ENCODE results near the gene CMSS1. TPM values are rescaled to one million over a fixed set of nuclear protein-coding genes. Genes with fewer than 3 reads are reported as not detected.

CMSS1 gene
- total and polyA plus RNA-seq, 3 donors from 2014 or later: 24.6 to 47.9 (median 24.9) TPM

DNA sequence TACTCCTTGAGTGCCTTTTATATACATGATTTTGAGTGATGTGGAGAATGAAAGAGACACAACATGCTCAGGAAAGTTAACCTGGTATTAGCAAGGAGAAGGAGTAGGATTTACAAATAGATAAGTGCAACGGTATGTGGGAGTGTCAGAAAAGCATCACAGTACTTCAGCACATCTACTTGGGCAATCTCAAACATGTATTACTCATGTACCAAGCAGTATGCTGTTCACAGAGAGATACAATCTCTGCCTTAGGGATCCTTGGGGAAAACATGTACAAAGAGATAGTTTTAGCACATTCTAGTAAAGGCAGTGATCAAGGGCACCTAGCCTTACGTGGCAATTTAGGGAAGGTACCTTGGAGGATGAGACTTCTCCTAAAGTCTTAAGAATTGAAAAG lies 150.1 kb downstream of the CMSS1 start:
- Histone ChIP-seq H3K27me3 (no peaks in the 10 kb centered on the region), H3K27ac (no peak overlapping the region), H3K36me3 (ENCODE audit: low read depth, missing control alignments) (no peaks in the 10 kb centered on the region), H3K9me3 (no peaks in the 10 kb centered on the region), H3K4me3 (no peak overlapping the region), H3K4me1 (peaks cover 7% of the 10 kb centered on the region)
- TF ChIP-seq, protein P1, sequence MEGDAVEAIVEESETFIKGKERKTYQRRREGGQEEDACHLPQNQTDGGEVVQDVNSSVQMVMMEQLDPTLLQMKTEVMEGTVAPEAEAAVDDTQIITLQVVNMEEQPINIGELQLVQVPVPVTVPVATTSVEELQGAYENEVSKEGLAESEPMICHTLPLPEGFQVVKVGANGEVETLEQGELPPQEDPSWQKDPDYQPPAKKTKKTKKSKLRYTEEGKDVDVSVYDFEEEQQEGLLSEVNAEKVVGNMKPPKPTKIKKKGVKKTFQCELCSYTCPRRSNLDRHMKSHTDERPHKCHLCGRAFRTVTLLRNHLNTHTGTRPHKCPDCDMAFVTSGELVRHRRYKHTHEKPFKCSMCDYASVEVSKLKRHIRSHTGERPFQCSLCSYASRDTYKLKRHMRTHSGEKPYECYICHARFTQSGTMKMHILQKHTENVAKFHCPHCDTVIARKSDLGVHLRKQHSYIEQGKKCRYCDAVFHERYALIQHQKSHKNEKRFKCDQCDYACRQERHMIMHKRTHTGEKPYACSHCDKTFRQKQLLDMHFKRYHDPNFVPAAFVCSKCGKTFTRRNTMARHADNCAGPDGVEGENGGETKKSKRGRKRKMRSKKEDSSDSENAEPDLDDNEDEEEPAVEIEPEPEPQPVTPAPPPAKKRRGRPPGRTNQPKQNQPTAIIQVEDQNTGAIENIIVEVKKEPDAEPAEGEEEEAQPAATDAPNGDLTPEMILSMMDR (IDR thresholded peaks at IDR 0.05): no peak
- no peak for TF ChIP-seq POLR2A (IDR thresholded peaks at IDR 0.05)
- WGBS, 2 donors: 94 to 96% methylated on average over 2 of the region's 2 CpGs
- intact Hi-C loops (cut with DNase I; ENCODE audit: low total_unique reads): no loop called here
- DNase-seq: no peak

DNA sequence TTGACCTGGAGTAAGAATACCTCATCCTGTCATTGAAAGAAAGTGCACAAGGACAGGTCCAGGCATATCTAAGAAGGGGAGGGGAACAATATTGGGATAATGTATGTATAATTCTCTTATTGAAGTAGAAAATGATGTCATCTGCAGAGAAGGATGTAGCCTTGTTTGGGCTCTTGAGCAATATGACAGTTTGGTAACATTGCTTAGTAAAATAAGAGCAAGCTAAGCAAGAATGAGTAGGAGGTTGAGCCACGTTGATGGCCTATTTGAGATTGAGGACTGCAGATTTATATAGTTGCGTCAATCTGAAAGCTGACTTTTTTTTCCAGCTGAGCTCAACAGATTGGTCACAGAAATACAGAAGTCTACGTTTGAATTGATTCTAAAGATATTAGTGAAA lies 151.5 kb downstream of the CMSS1 start:
- Histone ChIP-seq H3K36me3 (ENCODE audit: low read depth, missing control alignments) (no peaks in the 10 kb centered on the region), H3K4me3 (no peak overlapping the region), H3K27ac (no peak overlapping the region), H3K27me3 (no peaks in the 10 kb centered on the region), H3K4me1 (peaks cover 7% of the 10 kb centered on the region), H3K9me3 (no peaks in the 10 kb centered on the region)
- DNase-seq: no peak
- WGBS, 2 donors: 73 to 82% methylated on average over 3 of the region's 3 CpGs
- intact Hi-C loops (cut with DNase I; ENCODE audit: low total_unique reads): no loop called here
- TF ChIP-seq, protein P1 (IDR thresholded peaks at IDR 0.05): no peak
- no peak for TF ChIP-seq POLR2A (IDR thresholded peaks at IDR 0.05)

- H3K27ac ChIP-seq: no peak overlapping the region
- H3K9me3 ChIP-seq: no peaks in the 10 kb centered on the region
- no peak for DNase-seq
- H3K4me1 ChIP-seq: peaks cover 4% of the 10 kb centered on the region
- 95 to 100% methylated on average over 1 of the region's 1 CpG for WGBS, 2 donors
- no peaks in the 10 kb centered on the region for H3K36me3 ChIP-seq (ENCODE audit: low read depth, missing control alignments)
- no peaks in the 10 kb centered on the region for H3K27me3 ChIP-seq
- H3K4me3 ChIP-seq: no peak overlapping the region
- TF ChIP-seq POLR2A (IDR thresholded peaks at IDR 0.05): no peak
- TF ChIP-seq, protein P1 (IDR thresholded peaks at IDR 0.05): no peak
- intact Hi-C loops (cut with DNase I; ENCODE audit: low total_unique reads): no loop called here
Measured at GRCh38 chr3:99970198-99970597, 152.5 kb downstream of the CMSS1 start.

DNA sequence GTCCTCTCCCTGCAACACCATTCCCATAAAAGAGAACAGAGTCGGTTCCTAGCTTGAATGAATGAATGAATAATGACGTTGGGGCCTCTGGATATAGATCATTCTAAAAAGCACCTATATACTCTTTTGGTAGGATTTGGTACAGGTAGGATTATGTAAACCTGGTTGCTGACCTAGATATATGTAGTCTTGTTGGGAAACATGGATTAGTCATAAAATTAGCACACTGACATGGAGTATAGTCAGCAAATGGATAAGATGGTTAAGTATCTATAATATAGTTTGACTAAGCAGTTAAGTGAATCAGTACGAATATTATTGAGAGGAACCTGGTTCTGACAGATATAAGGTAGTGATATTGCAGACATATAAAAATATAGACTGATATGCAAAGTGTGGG lies 154.1 kb downstream of the CMSS1 start:
- Histone ChIP-seq H3K9me3 (no peaks in the 10 kb centered on the region), H3K27me3 (no peaks in the 10 kb centered on the region), H3K36me3 (ENCODE audit: low read depth, missing control alignments) (no peaks in the 10 kb centered on the region), H3K27ac (no peak overlapping the region), H3K4me1 (no peaks in the 10 kb centered on the region), H3K4me3 (no peak overlapping the region)
- intact Hi-C loops (cut with DNase I; ENCODE audit: low total_unique reads): no loop called here
- TF ChIP-seq, protein P1 (IDR thresholded peaks at IDR 0.05): no peak
- no peak for TF ChIP-seq POLR2A (IDR thresholded peaks at IDR 0.05)
- no peak for DNase-seq
- WGBS, 2 donors: 88 to 96% methylated on average over 3 of the region's 3 CpGs

DNA sequence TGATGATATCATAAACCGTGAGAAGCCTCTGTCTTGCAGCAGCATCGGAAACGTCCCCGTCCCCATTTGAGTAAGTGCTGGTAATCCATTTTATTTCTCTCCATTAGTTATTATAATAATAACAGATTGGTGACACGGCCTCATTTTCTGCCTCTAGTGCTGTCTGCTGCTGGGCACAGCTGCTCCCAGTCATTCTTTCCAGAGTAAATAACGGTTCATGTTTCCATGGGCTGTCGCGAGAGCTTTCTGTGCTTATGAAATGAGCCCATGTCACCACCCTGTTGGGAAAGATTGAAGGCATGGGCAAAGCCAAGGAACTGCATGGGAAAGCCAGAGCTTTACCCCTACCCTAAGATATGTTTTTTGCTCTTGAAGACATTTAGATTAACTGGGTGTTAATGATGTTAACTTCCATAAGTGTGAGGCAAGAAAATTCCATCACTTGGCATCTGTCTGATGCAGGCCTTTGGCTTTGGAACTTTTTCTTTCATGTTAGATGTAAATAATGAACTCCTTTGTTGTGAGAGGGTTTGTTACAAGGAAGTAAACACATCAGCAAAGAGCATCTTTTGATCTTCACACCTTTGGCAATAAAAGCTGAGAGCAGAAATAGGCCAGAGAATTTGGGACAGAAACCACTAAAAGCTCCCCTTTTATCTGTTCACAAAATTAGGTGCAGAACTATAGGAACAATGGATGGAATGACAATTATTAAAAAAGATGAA lies 154.9 kb downstream of the CMSS1 start:
- no peaks in the 10 kb centered on the region for H3K36me3 ChIP-seq (ENCODE audit: low read depth, missing control alignments)
- intact Hi-C loops (cut with DNase I; ENCODE audit: low total_unique reads): no loop called here
- H3K4me1 ChIP-seq: no peaks in the 10 kb centered on the region
- H3K9me3 ChIP-seq: no peaks in the 10 kb centered on the region
- no peaks in the 10 kb centered on the region for H3K27me3 ChIP-seq
- 75 to 94% methylated on average over 8 of the region's 8 CpGs for WGBS, 2 donors
- TF ChIP-seq POLR2A (IDR thresholded peaks at IDR 0.05): no peak
- TF ChIP-seq, protein P1 (IDR thresholded peaks at IDR 0.05): no peak
- no peak overlapping the region for H3K27ac ChIP-seq
- no peak for DNase-seq
- no peak overlapping the region for H3K4me3 ChIP-seq
